HepG2 (cell line): ENCODE measurements around the gene CCDC88B. TPM values are rescaled to one million over a fixed set of nuclear protein-coding genes. Genes with fewer than 3 reads are reported as not detected.

Source experiments
- ATF7-NPFF ChIP-seq: sonication (generic); formaldehyde crosslinking; IDR thresholded peaks from 2 replicates; pipeline ENCODE4 v1.8.1; 2023; ENCODE audit warnings: mild to moderate bottlenecking, low read depth, missing genetic modification reagents, moderate library complexity
- DRAP1 ChIP-seq: IDR thresholded peaks from 2 replicates; pipeline ENCODE4 v1.6.1; 2016; ENCODE audit warnings: missing genetic modification reagents, missing compliant biosample characterization
- GPN1 ChIP-seq: sonication (generic); formaldehyde crosslinking; IDR thresholded peaks from 2 replicates; pipeline ENCODE4 v1.5.1; 2020; ENCODE audit warnings: missing genetic modification reagents, borderline replicate concordance
- HES4 ChIP-seq: sonication (generic); formaldehyde crosslinking; IDR thresholded peaks from 2 replicates; pipeline ENCODE4 v1.9.0; 2021; ENCODE audit warnings: mild to moderate bottlenecking, missing genetic modification reagents, borderline replicate concordance
- HOMEZ ChIP-seq: IDR thresholded peaks from 2 replicates; pipeline ENCODE4 v1.6.1; 2016; ENCODE audit warnings: low read depth
- HOXD1 ChIP-seq: sonication (generic); formaldehyde crosslinking; IDR thresholded peaks from 2 replicates; pipeline ENCODE4 v1.5.0; 2020; ENCODE audit warnings: missing genetic modification reagents
- JUND ChIP-seq: sonication (generic); formaldehyde crosslinking; IDR thresholded peaks from 2 replicates; pipeline ENCODE4 v1.8.0; 2022; ENCODE audit warnings: mild to moderate bottlenecking, missing genetic modification reagents
- MAX ChIP-seq: IDR thresholded peaks from 2 replicates; pipeline ENCODE4 v1.6.1; 2012; ENCODE audit warnings: inconsistent platforms
- NR2F1 ChIP-seq, 2 experiments: fragments of 450-650 bp in 1 of 2; formaldehyde crosslinking in 1 of 2; IDR thresholded peaks; 2 replicates each; pipeline versions ENCODE4 v1.5.0 to v1.6.1; 2016 to 2020; ENCODE audit warnings: mild to moderate bottlenecking in 1 of 2, missing compliant biosample characterization in 1 of 2, missing genetic modification reagents in 1 of 2, moderate library complexity in 1 of 2
- SP1 ChIP-seq, 2 experiments: fragments of 450-650 bp in 1 of 2; sonication (generic) in 1 of 2; formaldehyde crosslinking in 1 of 2; IDR thresholded peaks; 2 replicates each; pipeline versions ENCODE4 v1.4.0 to v1.6.1; 2016 to 2020; ENCODE audit warnings: missing genetic modification reagents in 1 of 2
- TOE1 ChIP-seq: sonication (generic); formaldehyde crosslinking; IDR thresholded peaks from 2 replicates; pipeline ENCODE4 v1.4.0; 2020; ENCODE audit warnings: mild to moderate bottlenecking, missing genetic modification reagents
- XRCC5 ChIP-seq: fragments of 200-400 bp; formaldehyde crosslinking; optimal IDR thresholded peaks from 2 replicates; pipeline ENCODE3; 2017; ENCODE audit warnings: mild to moderate bottlenecking, low read length
- ZBTB10 ChIP-seq: sonication (generic); formaldehyde crosslinking; IDR thresholded peaks from 2 replicates; pipeline ENCODE4 v1.4.0; 2020; ENCODE audit warnings: missing genetic modification reagents, borderline replicate concordance
- ZNF121 ChIP-seq: sonication (generic); formaldehyde crosslinking; IDR thresholded peaks from 2 replicates; pipeline ENCODE4 v1.5.0; 2020; ENCODE audit warnings: mild to moderate bottlenecking, missing genetic modification reagents
- ZNF430 ChIP-seq: sonication (generic); formaldehyde crosslinking; IDR thresholded peaks from 2 replicates; pipeline ENCODE4 v1.9.0; 2021; ENCODE audit warnings: mild to moderate bottlenecking, missing genetic modification reagents
- ZNF580 ChIP-seq: IDR thresholded peaks from 2 replicates; pipeline ENCODE4 v1.6.1; 2016; ENCODE audit warnings: low read depth, borderline replicate concordance
- ZNF619 ChIP-seq: sonication (generic); formaldehyde crosslinking; IDR thresholded peaks from 2 replicates; pipeline ENCODE4 v1.4.0; 2020; ENCODE audit warnings: mild to moderate bottlenecking, missing genetic modification reagents
- ZNF639 ChIP-seq: conservative IDR thresholded peaks from 2 replicates; pipeline ENCODE4 v1.6.1; 2018; ENCODE audit warnings: missing genetic modification reagents
- polyA plus RNA-seq, 8 experiments: library from polyadenylated mRNA; depleted of rRNA in 3 of 8; stranded (reverse) in 7 of 8; unstranded in 1 of 8; fragments of >200 nt; fragmentation: Illumina TruSeq in 4 of 8; extraction: Trizol in 4 of 8; gene quantifications; 2 replicates each; pipeline versions ENCODE4 v1.2.1 to v1.2.3, GENCODE V29; 2011 to 2016; ENCODE audit warnings: low read depth in 4 of 8, missing spikeins in 1 of 8, mixed read lengths in 1 of 8; ENCODE audit not compliant: insufficient read depth in 1 of 8
- total RNA-seq, 5 experiments: library from RNA; depleted of rRNA; stranded (reverse); fragments of >200 nt; fragmentation: Illumina TruSeq; extraction: Trizol; gene quantifications; 2 replicates each; pipeline ENCODE4 v1.2.3, GENCODE V29; 2016; ENCODE audit warnings: low read depth in 1 of 5
- TF ChIP-seq, protein P1 (sequence below): sonication (generic); formaldehyde crosslinking; IDR thresholded peaks from 2 replicates; pipeline ENCODE4 v1.9.0; 2021; ENCODE audit warnings: missing genetic modification reagents, mild to moderate bottlenecking, borderline replicate concordance

CCDC88B gene
- total and polyA plus RNA-seq, 2 of the 13 experiments (the other 11 are each of a cell fraction or from before 2014, with no cell fraction given) = 3.6 to 4.8 TPM

- TF ChIP-seq ZNF639 (CRISPR knock-in tag) (no peak), JUND (no peak), ZNF580 (CRISPR knock-in tag) (peak; percentile 37; the same call in 1 of the 2 replicates), HOMEZ (0 out of 2 replicates have a peak, but pooled peaks have one; percentile 8), ZBTB10 (CRISPR knock-in tag) (no peak), HOXD1 (CRISPR knock-in tag) (0 out of 2 replicates have a peak, but pooled peaks have one; percentile 40), HES4 (CRISPR knock-in tag) (peak; percentile 59), TOE1 (no peak), SP1 (IDR thresholded peaks at IDR 0.05) (no peak), SP1 (CRISPR knock-in tag; IDR thresholded peaks at IDR 0.05) (0 out of 2 replicates have a peak, but pooled peaks have one; percentile 9), ZNF619 (CRISPR knock-in tag) (0 out of 2 replicates have a peak, but pooled peaks have one; percentile 51), ZNF430 (CRISPR knock-in tag) (peak; percentile 44; the same call in 1 of the 2 replicates), XRCC5 (peak; percentile 81), NR2F1 (CRISPR knock-in tag; IDR thresholded peaks at IDR 0.05) (peak; percentile 50 to 85; a peak in 3 of 4 replicates), DRAP1 (CRISPR knock-in tag) (peak; percentile 53; the same call in 1 of the 2 replicates), MAX (peak; percentile 76), ATF7-NPFF (CRISPR knock-in tag) (peak; percentile 83), GPN1 (no peak), ZNF121 (CRISPR knock-in tag) (peak; percentile 44; the same call in 1 of the 2 replicates)
- TF ChIP-seq, protein P1, sequence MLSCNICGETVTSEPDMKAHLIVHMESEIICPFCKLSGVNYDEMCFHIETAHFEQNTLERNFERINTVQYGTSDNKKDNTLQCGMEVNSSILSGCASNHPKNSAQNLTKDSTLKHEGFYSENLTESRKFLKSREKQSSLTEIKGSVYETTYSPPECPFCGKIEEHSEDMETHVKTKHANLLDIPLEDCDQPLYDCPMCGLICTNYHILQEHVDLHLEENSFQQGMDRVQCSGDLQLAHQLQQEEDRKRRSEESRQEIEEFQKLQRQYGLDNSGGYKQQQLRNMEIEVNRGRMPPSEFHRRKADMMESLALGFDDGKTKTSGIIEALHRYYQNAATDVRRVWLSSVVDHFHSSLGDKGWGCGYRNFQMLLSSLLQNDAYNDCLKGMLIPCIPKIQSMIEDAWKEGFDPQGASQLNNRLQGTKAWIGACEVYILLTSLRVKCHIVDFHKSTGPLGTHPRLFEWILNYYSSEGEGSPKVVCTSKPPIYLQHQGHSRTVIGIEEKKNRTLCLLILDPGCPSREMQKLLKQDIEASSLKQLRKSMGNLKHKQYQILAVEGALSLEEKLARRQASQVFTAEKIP (CRISPR knock-in tag) = no peak
Observed at GRCh38 chr11:64305691-64306562, 34.1 kb upstream of the CCDC88B start (continued).
